CD1c-positive myeloid dendritic cell (primary cell): Measurements from ENCODE around the gene WDR55.
A peak's percentile ranks its signal among the peaks of the same experiment; 100 is the strongest.
"Not testable (repeated sequence)": the region's sequence is repeated elsewhere in the genome, so short reads cannot be mapped to it uniquely, and the experiment has no call there.

Experiments
- DNase-seq: peaks from one replicate; pipeline ENCODE4 v3.0.0-alpha.2; 2016; ENCODE audit errors: extremely low spot score

The WDR55 gene

GRCh38 chr5:140710899-140711552, 46.3 kb downstream of the WDR55 start:
- DNase-seq = peak; percentile 99

DNA sequence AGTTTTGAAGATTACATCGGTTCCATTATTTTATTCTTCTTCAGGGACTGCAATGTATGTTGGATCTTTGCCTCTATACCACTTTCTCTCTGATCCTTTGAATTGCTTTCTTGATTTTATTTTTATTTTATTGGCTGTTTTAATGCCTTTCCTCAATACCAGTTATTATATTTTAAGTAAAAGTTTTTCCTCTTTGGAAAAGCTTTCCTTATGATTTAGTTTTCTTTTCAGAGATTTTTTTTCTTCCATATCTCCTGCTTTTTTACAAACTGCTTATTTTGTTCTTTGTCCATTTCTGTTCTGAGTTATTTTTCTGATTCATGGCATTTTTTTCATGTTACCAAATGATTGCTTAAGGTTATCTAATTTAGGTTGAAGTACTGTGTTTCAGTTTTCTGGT, 47.1 kb downstream of the WDR55 start:
- no peak for DNase-seq

DNA sequence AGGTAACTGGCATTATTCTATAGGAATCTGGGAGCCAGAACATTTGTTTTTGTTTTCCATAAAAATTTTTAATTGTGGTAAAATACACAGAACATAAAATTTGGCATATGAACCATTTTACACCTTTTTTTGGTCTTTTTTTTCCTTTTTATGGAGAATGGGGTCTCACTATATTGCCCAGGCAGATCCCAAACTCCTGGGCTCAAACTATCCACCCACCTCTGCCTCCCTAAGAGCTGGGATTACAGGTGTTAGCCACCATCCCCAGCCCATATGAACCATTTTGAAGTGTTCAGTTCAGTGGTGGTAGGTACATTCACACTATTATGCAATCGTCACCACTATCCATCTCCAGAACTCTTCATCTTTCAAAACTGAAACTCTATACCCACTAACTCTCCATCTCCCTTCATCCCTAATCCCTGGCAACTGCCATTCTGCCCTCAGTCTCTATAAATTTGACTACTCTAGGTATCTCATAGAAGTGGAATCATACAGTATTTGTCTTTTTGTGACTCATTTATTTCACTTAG, 48.9 kb downstream of the WDR55 start:
- DNase-seq = no peak

DNA sequence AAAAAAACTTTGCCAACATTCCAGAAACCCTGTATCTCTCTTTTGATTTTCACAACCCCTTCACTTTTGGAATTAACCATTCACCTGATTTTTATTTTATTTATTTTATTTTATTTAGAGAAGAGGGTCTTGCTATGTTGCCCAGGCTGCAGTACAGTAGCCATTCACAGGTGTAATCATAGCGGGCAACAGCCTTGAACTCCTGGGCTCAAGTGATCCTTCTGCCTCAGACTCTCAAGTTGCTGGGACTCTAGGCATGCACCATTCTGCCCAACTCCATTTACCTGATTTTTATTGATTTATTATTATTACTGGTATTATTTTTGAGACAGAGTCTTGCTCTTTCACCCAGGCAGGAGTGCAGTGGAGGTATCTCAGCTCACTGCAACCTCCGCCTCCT, 51.5 kb downstream of the WDR55 start:
- DNase-seq = not testable (repeated sequence)

- no peak for DNase-seq
These were observed 53.5 kb downstream of the WDR55 start for GRCh38 chr5:140718266-140718592.

- DNase-seq = not testable (repeated sequence)
These were observed 56.0 kb downstream of the WDR55 start for GRCh38 chr5:140720738-140721137.

- DNase-seq = not testable (repeated sequence)
These were observed 56.7 kb downstream of the WDR55 start for GRCh38 chr5:140721395-140721794.
